ENCODE data around the gene NDUFV1.
A peak's percentile ranks its signal among the peaks of the same experiment; 100 is the strongest.
"Not testable (repeated sequence)": the region's sequence is repeated elsewhere in the genome, so short reads cannot be mapped to it uniquely, and the experiment has no call there.

Gene NDUFV1

DNA sequence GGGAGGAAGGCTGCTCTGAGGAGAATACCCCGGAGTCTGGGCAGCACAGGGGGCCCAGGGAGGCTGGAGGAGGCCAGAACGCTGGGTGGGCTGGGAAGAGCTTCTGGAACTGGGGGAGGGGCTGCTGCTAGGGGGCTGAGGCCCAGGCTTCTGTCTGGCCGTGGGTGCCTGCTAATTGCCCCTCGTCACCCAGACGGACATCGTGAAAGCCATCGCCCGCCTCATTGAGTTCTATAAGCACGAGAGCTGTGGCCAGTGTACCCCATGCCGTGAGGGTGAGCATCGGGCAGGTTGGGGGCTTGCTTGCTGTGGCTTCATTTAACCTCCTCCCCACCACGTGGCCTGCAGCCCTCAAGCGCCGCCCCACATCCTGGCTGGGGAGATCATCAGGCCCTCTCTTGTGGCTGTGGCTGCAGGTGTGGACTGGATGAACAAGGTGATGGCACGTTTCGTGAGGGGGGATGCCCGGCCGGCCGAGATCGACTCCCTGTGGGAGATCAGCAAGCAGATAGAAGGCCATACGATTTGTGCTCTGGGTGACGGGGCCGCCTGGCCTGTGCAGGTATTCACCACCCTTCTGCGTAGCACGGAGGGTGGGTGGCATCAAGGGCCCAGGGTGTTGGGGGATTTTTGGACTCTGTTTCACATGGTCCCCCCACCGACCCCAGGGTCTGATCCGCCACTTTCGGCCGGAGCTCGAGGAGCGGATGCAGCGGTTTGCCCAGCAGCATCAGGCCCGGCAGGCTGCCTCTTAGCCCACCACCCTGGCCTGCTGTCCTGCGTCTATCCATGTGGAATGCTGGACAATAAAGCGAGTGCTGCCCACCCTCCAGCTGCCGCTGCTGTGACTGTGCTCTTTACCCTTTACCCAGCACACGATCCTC is 5.2 kb downstream of the NDUFV1 start:
- DNase-seq: no peak

DNA sequence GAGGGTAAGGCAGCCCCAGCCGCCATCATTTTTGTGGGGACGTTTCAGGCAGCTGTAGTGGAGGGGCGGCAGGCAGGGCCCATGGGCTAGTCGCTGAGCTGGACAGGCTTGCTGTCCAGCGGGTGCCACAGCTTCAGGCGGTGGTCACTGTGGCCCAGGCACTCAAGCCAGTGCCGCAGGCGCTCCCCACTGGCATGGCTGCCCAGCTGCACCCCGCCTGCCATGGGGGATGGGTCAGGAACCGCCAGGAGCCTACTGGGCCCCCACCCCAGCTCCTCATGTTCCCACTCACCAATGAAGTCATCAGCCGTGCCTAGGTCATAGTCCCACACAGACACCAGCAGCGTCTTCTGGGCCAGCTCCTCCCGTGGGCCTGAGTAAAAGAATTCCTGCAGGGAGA is 6.0 kb downstream of the NDUFV1 start:
- DNase-seq: no peak

DNA sequence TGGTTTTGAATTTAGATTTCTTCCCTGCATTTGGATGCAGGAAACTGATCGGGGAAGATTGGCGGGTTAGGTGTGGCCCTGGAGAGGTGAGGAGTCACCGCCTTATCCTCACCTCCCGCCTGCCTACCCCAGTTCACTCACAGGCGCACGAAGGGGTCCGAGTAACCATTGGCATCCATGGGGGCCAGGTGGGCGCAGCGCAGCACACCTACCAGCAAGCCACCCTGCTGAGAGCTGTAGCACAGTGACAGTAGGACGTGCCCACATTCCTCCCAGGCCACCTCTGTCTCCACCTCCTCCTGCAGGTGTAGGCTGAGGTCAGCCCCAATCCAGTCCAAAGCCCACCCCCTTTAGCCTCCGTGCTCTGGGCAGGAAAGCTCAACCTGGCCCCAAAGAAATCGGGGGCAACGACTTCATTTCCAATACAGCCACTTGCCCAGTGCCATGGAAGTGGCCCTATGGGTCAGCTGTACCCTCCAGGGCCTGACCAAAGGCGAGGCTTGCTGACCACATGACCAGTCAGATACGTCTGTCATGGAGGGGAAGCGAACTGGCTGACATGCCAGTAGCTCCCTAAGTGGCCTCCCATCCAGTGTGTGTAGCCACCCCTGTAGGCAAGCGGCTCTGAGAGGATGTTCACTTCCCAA is 6.7 kb downstream of the NDUFV1 start:
- DNase-seq: no peak

DNA sequence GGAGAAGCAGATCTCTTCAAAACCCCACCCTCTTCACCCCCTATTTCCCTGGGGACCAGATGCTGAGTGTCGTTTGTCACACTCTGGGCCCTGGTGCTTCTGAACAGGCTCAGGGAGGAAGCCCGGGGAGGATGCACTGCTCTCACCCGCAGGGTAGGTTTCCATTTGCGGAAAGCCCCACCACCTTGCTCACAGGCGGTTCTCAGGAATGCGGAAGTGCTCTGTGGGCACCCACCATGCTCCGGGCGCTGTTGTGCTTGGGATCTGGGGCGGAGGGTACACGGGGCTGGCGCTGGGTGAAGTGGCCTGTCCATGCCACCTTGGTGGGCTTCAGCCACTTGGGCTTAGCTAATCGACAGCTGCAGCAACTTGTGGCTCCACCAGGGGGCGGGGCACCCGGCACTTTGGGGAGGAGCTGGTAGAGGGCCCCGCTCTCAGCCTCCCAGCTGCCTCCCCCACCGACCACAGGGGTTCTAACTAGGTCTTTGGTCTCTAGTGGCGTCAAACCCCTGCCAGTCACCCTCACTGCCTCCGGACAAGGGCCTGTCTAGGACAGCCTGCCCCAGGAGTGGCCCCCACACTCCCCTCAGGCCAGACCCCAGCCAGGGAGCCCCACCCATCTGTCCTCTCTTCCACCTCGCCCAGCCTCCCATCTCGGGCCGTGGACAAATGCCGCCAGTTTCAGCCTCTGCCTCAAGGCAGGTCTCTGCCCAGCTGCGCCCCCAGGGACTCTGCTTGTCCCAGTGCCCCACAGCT is 7.4 kb downstream of the NDUFV1 start:
- DNase-seq: peak; percentile 86

DNA sequence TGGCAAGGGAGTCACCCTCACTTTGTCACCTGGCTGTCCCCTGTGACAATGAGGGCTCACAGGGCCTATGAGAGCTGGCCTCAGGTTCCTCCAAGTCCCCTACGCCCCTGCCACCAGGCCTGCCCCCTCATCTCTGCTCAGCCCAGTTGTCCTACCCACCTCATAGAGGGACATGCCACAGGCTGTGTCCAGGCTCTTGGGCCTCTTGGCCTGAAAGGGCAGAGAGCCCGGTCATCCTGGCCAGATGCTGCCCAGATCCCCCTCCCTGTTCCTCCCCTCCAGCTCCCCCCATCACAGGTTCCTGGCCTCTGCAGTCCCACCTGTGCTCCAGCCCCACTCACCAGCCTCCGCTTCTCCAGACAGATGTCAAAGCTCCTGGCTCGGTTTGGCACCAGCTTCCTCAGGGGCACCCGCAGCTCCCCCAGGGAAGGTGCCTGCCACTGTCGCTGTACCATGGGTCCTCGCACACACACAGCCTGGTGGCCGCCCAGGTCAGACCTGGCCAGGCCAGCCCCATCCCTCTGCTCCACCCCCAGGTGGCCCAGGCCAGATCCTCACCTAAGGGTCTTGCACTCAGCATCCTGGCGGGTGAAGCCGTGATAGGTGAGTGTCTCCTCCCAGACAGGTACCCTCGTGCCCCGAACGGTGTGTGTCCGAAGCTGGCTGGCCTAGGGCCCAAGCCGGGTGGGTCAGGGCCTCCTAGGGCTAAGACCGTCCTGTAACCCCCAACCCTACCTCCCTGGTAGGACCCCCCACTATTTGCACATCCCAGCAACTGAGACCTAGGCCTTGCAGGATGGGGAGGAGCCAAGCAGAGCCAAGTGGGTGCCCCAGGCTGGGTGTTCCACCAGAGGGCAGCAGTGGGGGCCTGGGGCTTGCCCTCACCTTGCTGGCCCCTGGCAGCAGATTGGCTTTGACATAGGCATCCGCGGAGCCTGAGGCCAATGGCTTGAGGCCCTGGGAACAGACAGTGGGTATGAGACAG is 8.3 kb downstream of the NDUFV1 start:
- peak; percentile 43 for DNase-seq

DNA sequence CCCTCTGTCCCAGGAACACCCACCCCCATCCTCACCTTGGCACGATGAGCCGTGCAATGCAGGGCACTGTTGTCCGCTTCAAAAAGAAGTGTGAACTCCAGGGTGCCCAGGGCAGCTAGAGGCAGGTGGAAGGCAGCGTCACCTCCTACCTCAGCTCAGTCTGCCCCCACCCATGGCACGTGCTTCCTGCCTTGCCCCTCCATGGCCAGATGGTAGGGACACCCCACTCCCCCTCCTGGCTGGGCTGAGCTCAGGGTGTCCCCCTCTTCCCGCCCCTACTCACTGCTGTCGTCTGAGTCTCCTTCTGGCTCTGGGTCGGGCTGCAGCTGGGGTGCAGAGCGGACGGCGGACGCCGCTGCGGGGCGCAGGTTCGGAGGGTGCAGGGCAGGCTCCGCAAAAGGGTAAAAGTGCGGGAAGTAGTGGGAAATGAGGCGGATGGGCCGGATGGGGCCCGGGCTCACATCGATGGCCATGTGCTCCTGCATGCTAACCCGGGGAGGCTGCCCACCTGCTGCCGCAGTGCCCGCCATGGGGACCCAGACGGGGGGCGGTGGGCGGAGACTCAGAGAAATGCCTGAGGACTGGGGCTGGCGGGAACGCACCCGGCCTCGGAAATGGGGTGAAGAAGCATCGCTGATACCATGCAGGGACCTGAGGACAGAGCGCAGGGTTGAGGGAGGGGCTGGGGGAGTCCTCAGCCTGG is 9.1 kb downstream of the NDUFV1 start:
- no peak for DNase-seq

DNA sequence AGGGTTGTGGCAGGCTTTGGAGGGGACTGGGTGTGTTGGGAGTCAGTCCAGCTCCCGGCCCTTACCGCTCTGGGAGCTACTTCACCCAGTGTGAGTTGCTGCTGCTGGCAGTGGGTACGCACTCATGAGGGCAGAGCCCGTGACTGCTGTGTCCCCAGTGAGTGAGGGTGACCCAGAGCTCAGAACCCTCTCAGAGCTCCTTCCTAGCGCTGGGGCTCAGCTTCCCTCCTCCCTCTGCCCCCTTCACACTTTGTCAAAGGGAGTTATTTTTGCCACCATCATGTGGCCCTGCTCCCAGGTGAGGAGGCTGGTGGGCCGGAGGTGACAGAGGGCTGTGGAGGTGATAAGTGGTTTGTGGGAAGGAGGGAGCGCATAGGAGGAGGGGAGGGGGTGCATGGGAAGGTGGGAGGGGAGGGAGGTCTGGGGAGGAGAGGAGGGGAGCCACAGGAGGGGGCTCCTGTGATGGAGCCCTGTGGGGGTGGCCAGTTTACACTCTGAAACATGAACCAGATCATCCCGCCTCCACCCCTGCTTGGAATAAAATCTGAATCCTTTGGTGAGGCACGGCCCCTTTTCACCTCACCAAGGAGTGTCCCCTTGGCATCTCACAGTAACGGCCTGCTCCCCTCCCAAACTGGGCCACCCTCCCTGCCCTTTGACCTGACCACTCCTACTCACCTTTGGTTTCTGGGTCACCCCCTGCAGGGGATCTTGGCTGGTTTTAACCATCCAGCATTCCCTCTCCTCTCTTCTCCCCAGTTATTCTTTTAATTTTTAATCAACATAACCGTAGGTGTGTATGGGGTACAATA is 9.9 kb downstream of the NDUFV1 start:
- no peak for DNase-seq

DNA sequence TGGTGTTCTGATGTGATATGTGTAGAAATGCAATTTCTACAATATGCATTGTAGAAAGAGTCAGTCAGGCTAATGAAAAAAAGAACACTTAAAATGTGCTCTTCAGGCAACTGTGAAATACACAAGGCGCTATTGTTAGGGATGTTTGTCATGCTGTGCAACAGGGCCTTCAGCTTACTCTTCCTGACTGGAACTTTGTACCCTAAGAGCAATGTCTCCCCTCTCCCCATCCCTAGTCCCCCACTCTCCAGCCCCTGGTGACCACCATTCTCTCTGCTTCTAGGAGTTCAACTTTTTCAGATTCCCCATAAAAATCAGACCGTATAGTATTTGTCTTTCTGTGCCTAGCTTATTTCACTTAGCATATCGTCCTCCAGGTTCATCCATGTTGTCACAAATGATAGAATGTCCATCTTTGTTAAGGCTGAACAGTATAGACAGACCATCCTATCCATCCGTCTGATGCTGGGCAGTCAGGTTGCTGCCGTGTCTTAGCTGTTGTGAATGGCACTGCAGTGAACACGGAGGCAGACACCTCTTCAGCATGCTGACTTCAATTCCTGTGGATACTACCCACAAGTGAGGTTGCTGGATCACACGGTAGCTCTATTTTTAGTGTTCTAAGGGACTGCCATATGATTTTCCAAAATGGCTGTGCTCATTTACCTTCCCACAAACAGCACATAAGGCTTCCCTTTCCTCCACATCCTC is 10.7 kb downstream of the NDUFV1 start:
- DNase-seq: no peak

DNA sequence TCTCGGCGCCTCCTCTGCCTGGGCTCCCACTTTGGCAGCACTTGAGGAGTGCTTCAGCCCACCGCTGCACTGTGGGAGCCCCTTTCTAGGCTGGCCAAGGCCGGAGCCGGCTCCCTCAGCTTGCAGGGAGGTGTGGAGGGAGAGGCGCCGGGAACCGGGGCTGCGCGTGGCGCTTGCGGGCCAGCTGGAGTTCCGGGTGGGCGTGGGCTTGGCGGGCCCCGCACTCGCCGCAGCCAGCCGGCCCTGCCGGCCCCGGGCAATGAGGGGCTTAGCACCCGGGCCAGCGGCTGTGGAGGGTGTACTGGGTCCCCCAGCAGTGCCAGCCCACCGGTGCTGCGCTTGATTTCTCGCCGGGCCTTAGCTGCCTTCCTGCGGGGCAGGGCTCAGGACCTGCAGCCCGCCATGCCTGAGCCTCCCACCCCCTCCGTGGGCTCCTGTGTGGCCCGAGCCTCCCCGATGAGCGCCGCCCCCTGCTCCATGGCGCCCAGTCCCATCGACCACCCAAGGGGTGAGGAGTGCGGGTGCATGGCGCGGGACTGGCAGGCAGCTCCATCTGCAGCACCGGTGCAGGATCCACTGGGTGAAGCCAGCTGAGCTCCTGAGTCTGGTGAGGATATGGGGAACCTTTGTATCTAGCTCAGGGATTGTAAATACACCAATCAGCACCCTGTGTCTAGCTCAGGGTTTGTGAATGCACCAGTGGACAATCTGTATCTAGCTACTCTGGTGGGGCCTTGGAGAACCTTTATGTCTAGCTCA is 12.3 kb downstream of the NDUFV1 start:
- not testable (repeated sequence) for DNase-seq

DNA sequence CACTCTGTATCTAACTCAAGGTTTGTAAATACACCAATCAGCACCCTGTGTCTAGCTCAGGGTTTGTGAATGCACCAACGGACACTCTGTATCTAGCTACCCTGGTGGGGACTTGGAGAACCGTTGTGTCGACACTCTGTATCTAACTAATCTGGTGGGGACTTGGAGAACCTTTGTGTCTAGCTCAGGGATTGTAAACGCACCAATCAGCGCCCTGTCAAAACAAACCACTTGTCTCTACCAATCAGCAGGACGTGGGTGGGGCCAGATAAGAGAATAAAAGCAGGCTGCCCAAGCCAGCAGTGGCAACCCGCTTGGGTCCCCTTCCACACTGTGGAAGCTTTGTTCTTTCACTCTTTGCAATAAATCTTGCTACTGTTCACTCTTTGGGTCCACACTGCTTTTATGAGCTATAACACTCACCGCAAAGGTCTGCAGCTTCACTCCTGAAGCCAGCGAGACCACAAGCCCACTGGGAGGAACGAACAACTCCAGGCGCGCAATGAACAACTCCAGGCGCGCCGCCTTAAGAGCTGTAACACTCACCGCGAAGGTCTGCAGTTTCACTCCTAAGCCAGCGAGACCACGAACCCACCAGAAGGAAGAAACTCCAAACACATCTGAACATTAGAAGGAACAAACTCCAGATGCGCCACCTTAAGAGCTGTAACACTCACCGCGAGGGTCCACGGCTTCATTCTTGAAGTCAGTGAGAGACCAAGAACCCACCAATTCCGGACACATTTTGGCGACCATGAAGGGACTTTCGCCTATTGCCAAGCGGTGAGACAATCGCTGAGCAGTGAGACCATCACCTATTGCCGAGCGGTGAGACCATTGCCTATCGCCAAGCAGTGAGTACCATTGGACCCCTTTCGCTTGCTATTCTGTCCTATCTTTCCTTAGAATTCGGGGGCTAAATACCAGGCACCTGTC is 13.2 kb downstream of the NDUFV1 start:
- DNase-seq: not testable (repeated sequence)

DNA sequence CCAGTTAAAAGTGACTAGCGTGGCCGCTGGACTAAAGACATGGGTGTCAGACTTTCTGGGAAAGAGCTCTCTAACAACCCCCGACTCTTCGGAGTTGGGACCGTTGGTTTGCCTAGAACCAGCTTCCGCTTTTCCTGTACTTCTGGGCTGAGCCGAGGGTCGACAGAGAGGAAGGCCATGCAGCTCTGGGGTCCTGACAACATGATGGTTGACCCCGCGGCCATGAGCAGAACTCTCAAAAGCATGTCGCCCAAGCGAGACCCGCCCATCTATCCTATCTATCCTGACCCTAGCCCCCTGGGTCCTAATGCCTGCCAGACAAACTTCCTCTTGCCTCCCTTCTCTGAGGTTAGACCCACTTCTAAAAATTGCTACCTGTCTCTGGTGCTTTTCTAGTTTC is 13.9 kb downstream of the NDUFV1 start:
- DNase-seq: not testable (repeated sequence)

DNA sequence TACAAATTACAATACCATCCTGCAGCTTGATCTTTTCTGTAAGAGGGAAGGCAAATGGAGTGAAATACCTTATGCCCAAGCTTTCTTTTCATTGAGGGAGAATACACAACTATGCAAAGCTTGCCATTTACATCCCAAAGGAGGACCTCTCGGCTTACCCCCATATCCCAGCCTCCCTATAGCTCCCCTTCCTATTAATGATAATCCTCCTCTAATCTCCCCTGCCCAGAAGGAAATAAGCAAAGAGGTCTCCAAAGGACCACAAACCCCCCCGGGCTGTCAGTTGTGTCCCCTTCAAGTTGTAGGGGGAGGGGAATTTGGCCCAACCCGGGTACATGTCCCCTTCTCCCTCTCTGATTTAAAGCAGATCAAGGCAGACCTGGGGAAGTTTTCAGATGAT is 15.2 kb downstream of the NDUFV1 start:
- DNase-seq: not testable (repeated sequence)

DNA sequence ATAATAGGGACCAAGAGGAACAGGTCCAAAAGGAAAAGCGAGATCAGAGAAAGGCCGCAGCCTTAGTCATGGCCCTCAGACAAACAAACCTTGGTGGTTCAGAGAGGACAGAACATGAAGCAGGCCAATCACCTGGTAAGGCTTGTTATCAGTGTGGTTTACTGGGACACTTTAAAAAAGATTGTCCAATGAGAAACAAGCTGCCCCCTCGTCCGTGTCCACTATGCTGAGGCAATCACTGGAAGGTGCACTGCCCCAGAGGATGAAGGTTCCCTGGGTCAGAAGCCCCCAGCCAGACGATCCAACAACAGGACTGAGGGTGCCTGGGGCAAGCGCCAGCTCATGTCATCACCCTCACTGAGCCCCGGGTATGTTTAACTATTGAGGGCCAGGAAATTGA is 16.2 kb downstream of the NDUFV1 start:
- DNase-seq: not testable (repeated sequence)

DNA sequence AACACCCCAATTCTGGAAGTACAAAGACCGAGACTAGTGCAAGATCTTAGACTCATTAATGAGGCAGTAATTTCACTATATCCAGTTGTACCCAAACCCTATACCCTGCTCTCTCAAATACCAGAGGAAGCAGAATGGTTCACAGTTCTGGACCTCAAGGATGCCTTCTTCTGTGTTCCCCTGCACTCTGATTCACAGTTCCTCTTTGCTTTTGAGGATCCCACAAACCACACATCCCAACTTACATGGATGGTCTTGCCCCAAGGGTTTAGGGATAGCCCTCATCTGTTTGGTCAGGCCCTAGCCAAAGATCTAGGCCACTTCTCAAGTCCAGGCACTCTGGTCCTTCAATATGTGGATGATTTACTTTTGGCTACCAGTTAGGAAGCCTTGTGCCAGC is 17.1 kb downstream of the NDUFV1 start:
- DNase-seq: not testable (repeated sequence)

DNA sequence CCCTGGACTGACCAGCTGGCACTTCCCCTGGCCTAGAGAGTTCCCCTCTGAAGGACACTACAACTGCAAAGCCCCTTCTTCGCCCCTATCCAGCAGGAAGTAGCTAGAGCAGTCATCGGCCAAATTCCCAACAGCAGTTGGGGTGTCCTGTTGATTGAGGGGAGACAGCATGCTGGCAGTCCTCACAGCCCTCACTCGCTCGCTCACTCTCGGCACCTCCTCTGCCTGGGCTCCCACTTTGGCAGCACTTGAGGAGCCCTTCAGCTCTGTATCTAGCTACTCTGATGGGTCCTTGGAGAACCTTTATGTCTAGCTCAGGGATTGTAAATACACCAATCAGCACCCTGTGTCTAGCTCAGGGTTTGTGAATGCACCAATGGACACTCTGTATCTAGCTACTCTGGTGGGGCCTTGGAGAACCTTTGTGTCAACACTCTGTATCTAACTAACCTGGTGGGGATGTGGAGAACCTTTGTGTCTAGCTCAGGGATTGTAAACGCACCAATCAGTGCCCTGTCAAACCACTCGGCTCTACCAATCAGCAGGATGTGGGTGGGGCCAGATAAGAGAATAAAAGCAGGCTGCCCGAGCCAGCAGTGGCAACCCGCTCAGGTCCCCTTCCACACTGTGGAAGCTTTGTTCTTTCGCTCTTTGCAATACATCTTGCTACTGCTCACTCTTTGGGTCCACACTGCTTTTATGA is 19.5 kb downstream of the NDUFV1 start:
- not testable (repeated sequence) for DNase-seq

DNA sequence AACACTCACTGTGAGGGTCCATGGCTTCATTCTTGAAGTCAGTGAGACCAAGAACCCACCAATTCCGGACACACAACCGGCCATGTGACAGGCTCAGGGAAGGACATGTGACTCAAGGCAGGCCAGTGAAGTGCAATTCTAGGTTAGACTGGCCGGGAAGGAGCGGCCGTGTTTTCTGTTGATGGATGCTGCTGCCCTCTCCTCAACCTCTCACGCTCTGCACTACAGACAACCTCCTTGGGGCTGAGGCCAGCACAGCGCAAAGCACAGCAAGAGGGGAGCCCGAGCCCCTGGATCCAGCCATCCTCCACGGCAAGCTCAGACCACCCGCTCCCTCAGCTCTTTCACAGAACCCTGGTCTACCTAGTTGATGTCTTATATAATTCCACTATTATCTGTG is 20.2 kb downstream of the NDUFV1 start:
- DNase-seq: no peak

DNA sequence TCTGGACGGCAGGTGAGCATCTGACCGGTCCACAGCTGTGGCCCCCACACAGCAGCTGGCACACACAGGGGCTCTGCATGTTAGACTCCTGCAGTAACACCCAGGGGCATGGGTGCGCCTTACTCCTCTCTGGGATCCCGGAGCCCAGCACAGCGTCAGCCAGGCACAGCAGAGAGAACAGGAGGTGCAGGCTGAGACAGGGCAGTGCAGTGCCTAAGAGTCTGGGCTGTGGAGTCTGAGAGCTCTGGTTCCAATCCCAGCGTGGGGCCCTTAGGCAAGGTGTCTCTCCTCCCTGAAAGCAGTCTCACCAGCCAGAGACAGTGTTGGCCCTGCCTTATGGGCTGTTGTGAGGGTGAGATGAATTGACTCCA is 20.7 kb downstream of the NDUFV1 start:
- no peak for DNase-seq
